Stomach (tissue), 9 donors: Measurements from ENCODE around the gene PURB. TPM values are rescaled to one million over a fixed set of nuclear protein-coding genes. Genes with fewer than 3 reads are reported as not detected.
A peak's percentile ranks its signal among the peaks of the same experiment; 100 is the strongest.

Source experiments
- DNase-seq, 2 donors: peaks; one replicate each; pipeline versions ENCODE4 v3.0.0 to v3.0.0-alpha.2; 2013 to 2019
- H3K27ac ChIP-seq, 5 donors: fragments of 200-600 bp in 4 of 5; sonication (generic) in 4 of 5; one replicate each; pipeline ENCODE4 v1.5.1; 2013 to 2019; ENCODE audit warnings: mild to moderate bottlenecking in 1 of 5, moderate library complexity in 1 of 5
- H3K27me3 ChIP-seq, 3 donors: fragments of 200-600 bp; sonication (generic); one replicate each; pipeline ENCODE4 v1.5.1; 2017 to 2019; ENCODE audit warnings: mixed run types in 1 of 3
- H3K36me3 ChIP-seq, 4 donors: fragments of 200-600 bp; sonication (generic); 1 replicate in 3 of 4; 2 replicates in 1 of 4; pipeline ENCODE4 v1.5.1; 2016 to 2019
- H3K4me1 ChIP-seq, 4 donors: fragments of 200-600 bp; sonication (generic); one replicate each; pipeline ENCODE4 v1.5.1; 2016 to 2019
- H3K4me3 ChIP-seq, 4 donors: fragments of 200-600 bp; sonication (generic) in 3 of 4; one replicate each; pipeline ENCODE4 v1.5.1; 2016 to 2019; ENCODE audit warnings: mild to moderate bottlenecking in 1 of 4
- H3K9me3 ChIP-seq, 4 donors: fragments of 200-600 bp; sonication (generic); one replicate each; pipeline ENCODE4 v1.5.1; 2016 to 2019
- CTCF ChIP-seq, 7 experiments: fragments of 450-650 bp in 4 of 7; fragments of 200-600 bp in 3 of 7; sonication (generic) in 3 of 7; IDR thresholded peaks; one replicate each; pipeline ENCODE4 v1.5.1; 2016 to 2019; ENCODE audit warnings: antibody characterized with exemption in 7 of 7, control low read depth in 2 of 7, mild to moderate bottlenecking in 1 of 7
- EP300 ChIP-seq: sonication (generic); formaldehyde crosslinking; IDR thresholded peaks from one replicate; pipeline ENCODE4 v1.6.1; 2017; ENCODE audit warnings: antibody characterized with exemption
- POLR2A ChIP-seq, 4 donors: fragments of 450-650 bp; IDR thresholded peaks; one replicate each; pipeline ENCODE4 v1.6.1; 2016; ENCODE audit warnings: antibody characterized with exemption in 4 of 4, control low read depth in 2 of 4, mild to moderate bottlenecking in 1 of 4, moderate library complexity in 1 of 4
- POLR2AphosphoS5 ChIP-seq, 3 donors: sonication (generic); formaldehyde crosslinking; IDR thresholded peaks; one replicate each; pipeline ENCODE4 v1.6.1; 2016; ENCODE audit warnings: antibody characterized with exemption in 3 of 3
- WGBS, 5 donors: extraction: QIAGEN DNeasy Blood & Tissue Kit in 3 of 5; methylation state at CpG; one replicate each; pipeline versions ENCODE4 v1.1.5 to v1.1.7; 2013 to 2018; 5-methylcytosine and 5-hydroxymethylcytosine counted together
- intact Hi-C: fragments of 100-400 bp; cut with DNase I; formaldehyde crosslinking; loops from one replicate; pipeline ENCODE4 v1.15.1; 2023; ENCODE audit warnings: low total_unique reads
- polyA plus RNA-seq, 3 donors: library from polyadenylated mRNA; stranded (reverse); fragments of 200-250 nt; gene quantifications; one replicate each; pipeline ENCODE4 v1.2.3, GENCODE V29; 2013
- total RNA-seq, 5 donors: library from RNA; depleted of rRNA; stranded (reverse); fragments of >200 nt; gene quantifications; one replicate each; pipeline versions ENCODE4 v1.1.0 to v1.2.3, GENCODE V29; 2014 to 2016
- donor health status: healthy with polysubstance abuse.
- donor health status: Bipolar disorder and iron deficiency.
- donor health status: healthy.

PURB gene
- total and polyA plus RNA-seq, 8 donors: 4.7 to 58.7 (median 13.0) TPM

DNA sequence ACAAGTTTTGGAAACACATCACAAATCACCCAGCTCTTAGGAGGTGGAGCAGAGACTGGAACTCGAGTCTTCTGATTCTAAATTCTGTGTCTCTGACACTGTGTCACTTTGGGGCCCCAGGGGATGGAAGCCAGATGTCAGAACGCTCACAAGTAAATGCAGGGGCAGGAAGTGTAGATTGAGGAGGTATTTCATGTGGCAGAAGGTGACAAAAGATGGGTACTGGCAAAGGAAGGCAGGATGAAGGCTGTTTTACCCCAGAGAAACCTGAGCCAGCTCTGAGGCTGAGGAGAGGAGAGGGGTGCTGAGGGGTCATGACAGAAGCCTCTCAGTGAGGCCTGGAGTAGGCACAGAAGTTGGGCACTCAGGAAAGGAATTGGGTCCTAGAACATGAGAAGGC lies 6.0 kb upstream of the PURB start:
- no peaks in the 10 kb centered on the region for H3K9me3 ChIP-seq
- no peaks in the 10 kb centered on the region for H3K27me3 ChIP-seq
- peak in 1 of 2 donors; percentile 41 for DNase-seq
- no peak overlapping the region for H3K27ac ChIP-seq
- peaks cover 0 to 5% (median 3%) of the 10 kb centered on the region in 4 donors for H3K4me1 ChIP-seq
- H3K36me3 ChIP-seq: no peaks in the 10 kb centered on the region
- H3K4me3 ChIP-seq: no peak overlapping the region
- intact Hi-C loops: no loop called here
- no peak for TF ChIP-seq CTCF (IDR thresholded peaks at IDR 0.05)
- TF ChIP-seq EP300: no peak
- TF ChIP-seq POLR2A (IDR thresholded peaks at IDR 0.05): no peak
- TF ChIP-seq POLR2AphosphoS5 (IDR thresholded peaks at IDR 0.05): no peak
- 42 to 70% (median 59%) methylated on average over 2 of the region's 2 CpGs for WGBS, 5 donors

GRCh38 chr7:44889086-44889781 lies 3.9 kb upstream of the PURB start:
- WGBS, 5 donors: 79 to 94% (median 85%) methylated on average over 5 of the region's 5 CpGs
- Histone ChIP-seq H3K4me1 (peaks cover under 1 to 16% (median 12%) of the 10 kb centered on the region in 4 donors), H3K27me3 (no peaks in the 10 kb centered on the region), H3K27ac (no peak overlapping the region), H3K4me3 (no peak overlapping the region), H3K9me3 (no peaks in the 10 kb centered on the region), H3K36me3 (no peaks in the 10 kb centered on the region)
- no peak for DNase-seq
- TF ChIP-seq EP300: no peak
- intact Hi-C loops: no loop called here

- Histone ChIP-seq H3K27ac (no peak overlapping the region), H3K4me1 (peaks cover 19 to 34% (median 31%) of the 10 kb centered on the region in 4 donors), H3K9me3 (no peaks in the 10 kb centered on the region), H3K4me3 (no peak overlapping the region), H3K27me3 (no peaks in the 10 kb centered on the region), H3K36me3 (no peaks in the 10 kb centered on the region)
- DNase-seq: no peak
- 82 to 88% (median 87%) methylated on average over 6 of the region's 6 CpGs for WGBS, 5 donors
- TF ChIP-seq EP300: no peak
- intact Hi-C loops: no loop called here
These were observed 2.0 kb upstream of the PURB start for GRCh38 chr7:44887293-44887692.

GRCh38 chr7:44884621-44885393 lies 523 bp downstream of the PURB start:
- Histone ChIP-seq H3K36me3 (peaks cover 0 to 4% (median 0%) of the 10 kb centered on the region in 4 donors), H3K4me3 (peak overlapping the region; percentile 56 to 96 (median 88)), H3K27me3 (no peaks in the 10 kb centered on the region), H3K9me3 (no peaks in the 10 kb centered on the region), H3K4me1 (peaks cover 30 to 57% (median 56%) of the 10 kb centered on the region in 4 donors), H3K27ac (peak overlapping the region; percentile 88 to 99 (median 98))
- WGBS, 5 donors: 0 to 1% (median 1%) methylated on average over 61 to 107 of the region's 107 CpGs
- intact Hi-C loops: no loop called here
- peak; percentile 55 to 88 for DNase-seq
- no peak for TF ChIP-seq EP300
- TF ChIP-seq POLR2A (IDR thresholded peaks at IDR 0.05): no peak
- no peak for TF ChIP-seq CTCF (IDR thresholded peaks at IDR 0.05)
- peak in 2 of 3 donors; percentile 20 to 53 for TF ChIP-seq POLR2AphosphoS5 (IDR thresholded peaks at IDR 0.05)

DNA sequence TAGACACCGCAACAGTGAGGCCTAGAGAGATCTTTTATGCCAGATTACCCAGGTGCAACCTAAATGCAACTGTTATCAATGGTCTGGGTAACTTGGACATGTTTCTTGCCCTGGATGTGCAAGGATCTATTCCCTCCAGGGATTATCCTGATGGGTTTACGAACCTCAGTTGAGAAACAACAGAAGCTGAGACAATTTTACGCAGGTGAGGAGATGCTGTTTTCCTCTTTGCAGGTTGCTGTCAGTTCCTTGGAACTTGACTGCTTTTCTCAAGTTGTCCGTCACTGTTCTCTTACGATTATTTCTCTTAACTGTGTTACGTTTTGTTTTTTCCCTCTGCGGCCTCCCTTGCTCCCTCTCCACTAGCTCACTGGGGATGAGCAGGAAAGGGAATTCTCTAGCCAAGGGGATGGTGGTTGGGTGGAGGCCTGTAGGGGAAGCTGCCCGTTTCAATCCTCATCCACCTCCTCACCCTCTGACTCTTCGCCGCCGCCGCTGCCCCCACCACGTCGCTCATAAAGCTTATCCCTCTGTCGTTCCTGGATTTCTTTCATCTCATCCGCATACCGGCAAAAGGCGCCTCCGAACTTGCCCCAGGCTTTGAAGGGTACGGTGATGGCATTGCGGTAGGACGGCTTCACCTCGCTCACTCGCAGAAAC lies 1.2 kb downstream of the PURB start:
- TF ChIP-seq POLR2AphosphoS5 (IDR thresholded peaks at IDR 0.05): no peak
- no peak for TF ChIP-seq CTCF (IDR thresholded peaks at IDR 0.05)
- no peak for TF ChIP-seq EP300
- no peak for TF ChIP-seq POLR2A (IDR thresholded peaks at IDR 0.05)
- Histone ChIP-seq H3K27me3 (no peaks in the 10 kb centered on the region), H3K27ac (peak overlapping the region; percentile 88 to 99 (median 98)), H3K4me3 (peak overlapping the region; percentile 56 to 96 (median 88)), H3K4me1 (peaks cover 30 to 64% (median 63%) of the 10 kb centered on the region in 4 donors), H3K9me3 (no peaks in the 10 kb centered on the region), H3K36me3 (peaks cover 0 to 4% (median 0%) of the 10 kb centered on the region in 4 donors)
- intact Hi-C loops: no loop called here
- WGBS, 5 donors: 17 to 24% (median 20%) methylated on average over 22 to 24 of the region's 24 CpGs
- no peak for DNase-seq
